Ramos (cell line): ENCODE measurements around the gene UBASH3B.
"Not testable (repeated sequence)": the region's sequence is repeated elsewhere in the genome, so short reads cannot be mapped to it uniquely, and the experiment has no call there.

Source experiments
- in situ Hi-C: fragments of 300-500 bp; cut with MboI; formaldehyde crosslinking; loops from one replicate; pipeline ENCODE4 v1.14.3; 2022; ENCODE audit warnings: low sequenced_read_pairs; ENCODE audit not compliant: unreplicated experiment

The UBASH3B gene

DNA sequence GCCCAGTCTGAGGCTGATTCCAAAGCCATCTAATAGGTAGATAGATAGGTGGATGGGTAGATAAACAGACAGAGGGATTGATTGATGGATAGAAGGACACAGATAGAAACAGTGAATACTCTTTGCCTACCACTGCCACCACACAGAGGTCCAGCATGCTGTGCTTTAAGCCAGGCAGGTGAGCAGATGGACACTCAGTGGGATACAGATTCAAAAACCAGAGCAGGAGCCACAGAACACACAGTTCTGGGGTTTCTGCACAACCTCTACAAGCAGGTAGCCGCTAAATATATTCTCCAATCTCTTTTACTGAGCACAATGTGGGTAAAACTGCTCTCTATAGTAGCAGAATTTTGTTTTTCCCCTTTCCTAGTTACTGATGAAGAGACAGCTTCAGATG lies 206.6 kb downstream of the UBASH3B start:
- in situ Hi-C loops = no loop called here

DNA sequence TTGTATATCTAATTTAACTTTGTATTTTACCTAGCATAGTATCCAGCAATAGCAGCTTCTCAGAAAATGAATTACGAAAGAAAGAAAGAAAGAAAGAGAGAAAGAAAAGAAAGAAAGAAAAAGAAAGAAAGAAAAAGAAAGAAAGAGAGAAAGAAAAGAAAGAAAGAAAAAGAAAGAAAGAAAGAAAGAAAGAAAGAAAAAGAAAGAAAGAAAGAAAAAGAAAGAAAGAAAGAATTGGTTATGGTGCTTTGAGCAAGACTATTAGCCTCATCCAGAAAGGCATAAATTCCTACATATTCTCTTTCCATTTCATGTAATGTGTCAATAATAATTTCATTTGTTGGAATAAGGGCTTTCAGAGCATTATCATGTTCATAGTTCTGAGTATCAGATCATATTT lies 207.6 kb downstream of the UBASH3B start:
- in situ Hi-C loops = not testable (repeated sequence)

DNA sequence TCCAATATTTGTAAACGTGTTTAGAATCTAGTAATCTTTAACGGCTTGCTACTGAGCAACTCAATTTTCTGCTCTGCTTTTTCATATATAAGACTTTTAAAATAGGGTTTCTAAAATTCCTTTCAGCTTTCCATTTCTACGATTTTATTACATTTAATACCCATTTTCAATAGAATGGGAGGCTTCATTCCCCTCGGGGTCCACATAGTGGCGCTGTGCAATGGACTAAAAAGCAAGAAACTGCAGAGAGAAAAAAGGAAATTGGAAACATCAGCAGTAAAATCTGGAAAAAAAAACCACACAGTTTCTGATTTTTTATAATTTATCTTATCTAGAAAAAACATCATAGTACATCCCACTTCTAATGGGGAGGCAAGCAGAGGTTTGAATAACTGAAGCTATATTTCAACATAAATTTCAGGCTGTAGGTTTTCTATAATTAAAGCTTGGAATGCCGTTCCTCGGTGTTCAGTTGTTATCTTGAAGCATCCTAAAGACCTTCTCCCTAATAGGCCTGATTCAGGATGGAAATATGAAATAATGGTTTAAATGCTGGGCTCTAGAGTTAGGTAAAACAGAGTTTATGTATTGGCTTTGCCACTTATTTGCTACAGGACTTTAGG lies 208.3 kb downstream of the UBASH3B start:
- in situ Hi-C loops = no loop called here
